Liver (tissue), 9 donors: ENCODE data around the gene ALX4. TPM values are rescaled to one million over a fixed set of nuclear protein-coding genes. Genes with fewer than 3 reads are reported as not detected.

ENCODE experiments used
- DNase-seq: peaks from one replicate; pipeline ENCODE4 v3.0.0-alpha.2; 2017; ENCODE audit warnings: low spot score
- H3K27ac ChIP-seq, 2 donors: one replicate each; pipeline ENCODE4 v1.7.0; 2013; ENCODE audit warnings: inconsistent platforms in 2 of 2, low read length in 2 of 2, control low read depth in 1 of 2, low read depth in 1 of 2, mild to moderate bottlenecking in 1 of 2
- H3K27me3 ChIP-seq, 4 donors: one replicate each; pipeline versions ENCODE4 v1.6.1 to v1.7.0; 2013; ENCODE audit warnings: low read length in 3 of 4, inconsistent platforms in 1 of 4, mild to moderate bottlenecking in 1 of 4, moderate library complexity in 1 of 4; ENCODE audit not compliant: control insufficient read depth in 4 of 4, insufficient read depth in 4 of 4
- H3K36me3 ChIP-seq, 4 donors: one replicate each; pipeline versions ENCODE4 v1.6.1 to v1.7.0; 2013; ENCODE audit warnings: low read length in 3 of 4, mild to moderate bottlenecking in 3 of 4, low read depth in 1 of 4, moderate library complexity in 1 of 4; ENCODE audit not compliant: control insufficient read depth in 4 of 4, insufficient read depth in 3 of 4
- H3K4me1 ChIP-seq, 4 donors: one replicate each; pipeline versions ENCODE4 v1.6.1 to v1.7.0; 2013; ENCODE audit warnings: low read length in 3 of 4, mild to moderate bottlenecking in 3 of 4, moderate library complexity in 1 of 4; ENCODE audit not compliant: control insufficient read depth in 4 of 4, insufficient read depth in 4 of 4
- H3K4me3 ChIP-seq, 3 donors: one replicate each; pipeline versions ENCODE4 v1.6.1 to v1.7.0; 2013; ENCODE audit warnings: low read length in 3 of 3, control low read depth in 1 of 3, low read depth in 1 of 3, mild to moderate bottlenecking in 1 of 3
- H3K9ac ChIP-seq, 2 donors: one replicate each; pipeline ENCODE4 v1.7.0; 2013; ENCODE audit warnings: low read length in 2 of 2, mild to moderate bottlenecking in 2 of 2, moderate library complexity in 2 of 2, control low read depth in 1 of 2, low read depth in 1 of 2
- H3K9me3 ChIP-seq, 4 donors: one replicate each; pipeline versions ENCODE4 v1.6.1 to v1.7.0; 2013; ENCODE audit warnings: low read length in 3 of 4; ENCODE audit not compliant: control insufficient read depth in 4 of 4
- ATF3 ChIP-seq: IDR thresholded peaks from 2 replicates; pipeline ENCODE4 v1.6.1; 2016; ENCODE audit warnings: antibody characterized with exemption
- CTCF ChIP-seq: fragments of 150-350 bp; IDR thresholded peaks from 2 replicates; pipeline ENCODE4 v1.5.1; 2017; ENCODE audit warnings: improper control_type of control experiment, low read depth, low read length; ENCODE audit not compliant: missing input control
- EGR1 ChIP-seq, 2 donors: IDR thresholded peaks; 2 replicates each; pipeline ENCODE4 v1.6.1; 2016 to 2018; ENCODE audit warnings: antibody characterized with exemption in 2 of 2, low read depth in 2 of 2
- FOXA2 ChIP-seq: IDR thresholded peaks from 2 replicates; pipeline ENCODE4 v1.6.1; 2016; ENCODE audit warnings: antibody characterized with exemption
- GABPA ChIP-seq, 2 donors: IDR thresholded peaks in 1 of 2; conservative IDR thresholded peaks in 1 of 2; 2 replicates each; pipeline ENCODE4 v1.6.1; 2016; ENCODE audit warnings: antibody characterized with exemption in 2 of 2, mild to moderate bottlenecking in 1 of 2, moderate library complexity in 1 of 2
- HNF4A ChIP-seq, 2 donors: conservative IDR thresholded peaks; 2 replicates each; pipeline ENCODE4 v1.6.1; 2016; ENCODE audit warnings: antibody characterized with exemption in 2 of 2, mild to moderate bottlenecking in 2 of 2
- HNF4G ChIP-seq: IDR thresholded peaks from 2 replicates; pipeline ENCODE4 v1.6.1; 2016; ENCODE audit warnings: antibody characterized with exemption
- MAX ChIP-seq: IDR thresholded peaks from 2 replicates; pipeline ENCODE4 v1.6.1; 2016; ENCODE audit warnings: antibody characterized with exemption
- NR2F2 ChIP-seq: IDR thresholded peaks from 2 replicates; pipeline ENCODE4 v1.6.1; 2016; ENCODE audit warnings: antibody characterized with exemption
- RAD21 ChIP-seq, 2 donors: IDR thresholded peaks; 2 replicates each; pipeline ENCODE4 v1.6.1; 2016; ENCODE audit warnings: antibody characterized with exemption in 2 of 2, mild to moderate bottlenecking in 2 of 2
- REST ChIP-seq: IDR thresholded peaks from 2 replicates; pipeline ENCODE4 v1.6.1; 2016; ENCODE audit warnings: antibody characterized with exemption, mild to moderate bottlenecking
- RXRA ChIP-seq, 2 donors: IDR thresholded peaks; 2 replicates each; pipeline ENCODE4 v1.6.1; 2017 to 2018; ENCODE audit warnings: antibody characterized with exemption in 2 of 2, mild to moderate bottlenecking in 1 of 2
- TAF1 ChIP-seq: conservative IDR thresholded peaks from 2 replicates; pipeline ENCODE4 v1.6.1; 2016; ENCODE audit warnings: antibody characterized with exemption, mild to moderate bottlenecking
- YY1 ChIP-seq: IDR thresholded peaks from 2 replicates; pipeline ENCODE4 v1.6.1; 2016; ENCODE audit warnings: antibody characterized with exemption, mild to moderate bottlenecking
- WGBS: extraction: QIAGEN DNeasy Blood & Tissue Kit; methylation state at CpG from one replicate; pipeline ENCODE4 v1.1.7; 2013; 5-methylcytosine and 5-hydroxymethylcytosine counted together
- polyA plus RNA-seq, 2 donors: library from polyadenylated mRNA; stranded (reverse) in 1 of 2; unstranded in 1 of 2; fragments of 200-250 nt in 1 of 2; fragments of >200 nt in 1 of 2; fragmentation: Nextera tagmentation in 1 of 2; extraction: Ambion mirVana in 1 of 2; gene quantifications; one replicate each; pipeline versions ENCODE4 v1.2.1 to v1.2.3, GENCODE V29; 2013 to 2015
- total RNA-seq, 2 donors: library from RNA; depleted of rRNA; stranded (reverse); fragments of >200 nt; gene quantifications; one replicate each; pipeline ENCODE4 v1.2.3, GENCODE V29; 2014
- donor health status: healthy.
- donor health status: healthy.
- donor health status: healthy.
- donor health status: healthy.
- donor health status: healthy.

ALX4 gene
- total and polyA plus RNA-seq, 4 donors, result not detected

- no peak overlapping the region for H3K4me3 ChIP-seq
- no peak overlapping the region for H3K27ac ChIP-seq
- 84% methylated on average over 7 of the region's 7 CpGs for WGBS
- TF ChIP-seq ATF3, result no peak
- TF ChIP-seq TAF1, result no peak
- TF ChIP-seq GABPA (IDR thresholded peaks at IDR 0.05 in 1 of 2, conservative IDR thresholded peaks at IDR 0.05 in 1 of 2), result no peak
- TF ChIP-seq YY1, result no peak
- no peak for TF ChIP-seq RXRA (IDR thresholded peaks at IDR 0.05)
- no peak for TF ChIP-seq EGR1 (IDR thresholded peaks at IDR 0.05; ENCODE audit: low read depth in 2 of 2)
- TF ChIP-seq FOXA2, result no peak
- no peak for TF ChIP-seq RAD21 (IDR thresholded peaks at IDR 0.05)
- no peak for TF ChIP-seq HNF4G
- no peaks in the 10 kb centered on the region for H3K9me3 ChIP-seq
- no peak overlapping the region for H3K9ac ChIP-seq
- H3K4me1 ChIP-seq, result no peaks in the 10 kb centered on the region
- no peaks in the 10 kb centered on the region for H3K36me3 ChIP-seq
- no peaks in the 10 kb centered on the region for H3K27me3 ChIP-seq
- DNase-seq, result no peak
Measured at GRCh38 chr11:44275961-44276550, 33.9 kb downstream of the ALX4 start.

GRCh38 chr11:44275241-44275640 is 34.7 kb downstream of the ALX4 start:
- H3K27me3 ChIP-seq, result no peaks in the 10 kb centered on the region
- no peaks in the 10 kb centered on the region for H3K36me3 ChIP-seq
- no peak overlapping the region for H3K4me3 ChIP-seq
- H3K9me3 ChIP-seq, result no peaks in the 10 kb centered on the region
- no peak for DNase-seq
- 98% methylated on average over 10 of the region's 10 CpGs for WGBS
- no peaks in the 10 kb centered on the region for H3K4me1 ChIP-seq
- H3K27ac ChIP-seq, result no peak overlapping the region
- no peak overlapping the region for H3K9ac ChIP-seq
- TF ChIP-seq CTCF (no peak), ATF3 (no peak), EGR1 (IDR thresholded peaks at IDR 0.05; ENCODE audit: low read depth in 2 of 2) (no peak), FOXA2 (no peak), NR2F2 (no peak), RXRA (IDR thresholded peaks at IDR 0.05) (no peak), RAD21 (IDR thresholded peaks at IDR 0.05) (no peak), YY1 (no peak), TAF1 (no peak), HNF4A (conservative IDR thresholded peaks at IDR 0.05) (no peak), MAX (no peak), HNF4G (no peak)

GRCh38 chr11:44274404-44274803 is 35.5 kb downstream of the ALX4 start:
- no peaks in the 10 kb centered on the region for H3K4me1 ChIP-seq
- no peak for TF ChIP-seq GABPA (IDR thresholded peaks at IDR 0.05 in 1 of 2, conservative IDR thresholded peaks at IDR 0.05 in 1 of 2)
- no peak for TF ChIP-seq NR2F2
- TF ChIP-seq REST, result no peak
- no peak for DNase-seq
- H3K27ac ChIP-seq, result no peak overlapping the region
- H3K27me3 ChIP-seq, result no peaks in the 10 kb centered on the region
- 95% methylated on average over 1 of the region's 1 CpG for WGBS
- no peak overlapping the region for H3K9ac ChIP-seq
- H3K36me3 ChIP-seq, result no peaks in the 10 kb centered on the region
- no peak overlapping the region for H3K4me3 ChIP-seq
- no peaks in the 10 kb centered on the region for H3K9me3 ChIP-seq
